ENCODE measurements around the gene ZNF835. TPM values are rescaled to one million over a fixed set of nuclear protein-coding genes. Genes with fewer than 3 reads are reported as not detected.
"Not testable (repeated sequence)": the region's sequence is repeated elsewhere in the genome, so short reads cannot be mapped to it uniquely, and the experiment has no call there.

The ZNF835 gene
- 6.3 TPM for total RNA-seq
- long read RNA-seq, partial matches to known transcripts, result 0 of 2 reads
- long read RNA-seq, other reads (novel, unspliced or antisense), result 1 of 2 reads

DNA sequence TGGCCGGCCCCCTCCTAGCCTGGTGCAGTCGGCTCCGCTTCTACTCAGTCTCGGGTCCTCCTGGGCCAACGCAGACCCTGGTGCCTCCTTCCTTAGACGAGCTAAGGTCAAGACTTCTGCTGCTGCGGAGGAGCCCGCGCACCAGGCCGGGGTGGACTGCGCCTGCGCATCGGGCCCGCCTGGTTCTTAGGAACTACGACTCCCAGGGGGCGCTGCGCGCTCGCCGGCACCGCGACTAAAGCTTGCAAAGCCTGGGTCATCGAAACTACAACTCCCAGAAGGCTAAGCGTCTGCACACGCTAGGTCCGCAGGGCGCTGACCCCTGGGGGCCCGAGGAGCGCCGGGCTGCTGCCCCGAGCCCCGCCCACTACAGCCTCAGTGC, at the start of gene ZNF835:
Gene ZNF835 (minus strand): TSS at position 145 of the 382 bp plus-strand sequence. CDS start 6,559 bp downstream, outside the sequence.
- ATAC-seq (peak; percentile 98), DNase-seq (peak; percentile 100)
- intact Hi-C loops (cut with micrococcal nuclease), result no loop called here

DNA sequence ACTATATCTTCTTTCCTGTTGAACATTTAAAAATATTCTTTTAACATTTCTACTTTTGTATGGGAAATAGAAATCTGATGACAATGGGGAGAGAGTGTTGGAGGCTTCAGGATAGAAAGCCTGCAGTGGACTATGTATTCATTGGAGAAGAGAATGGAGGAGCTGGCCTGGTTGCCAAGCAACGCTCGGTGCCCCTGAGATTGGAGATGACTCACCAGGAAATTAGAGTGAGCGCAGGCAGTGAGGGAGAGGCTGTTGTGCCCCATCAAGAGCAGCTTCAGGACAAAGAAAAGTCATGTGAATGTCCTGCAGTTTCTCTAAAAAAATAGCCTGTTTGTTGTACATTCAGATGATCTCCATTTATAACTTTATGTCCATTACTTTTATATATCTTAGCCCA, 48.7 kb upstream of the ZNF835 start:
- intact Hi-C loops (cut with micrococcal nuclease), result no loop called here
- ATAC-seq (no peak), DNase-seq (peak; percentile 40)

DNA sequence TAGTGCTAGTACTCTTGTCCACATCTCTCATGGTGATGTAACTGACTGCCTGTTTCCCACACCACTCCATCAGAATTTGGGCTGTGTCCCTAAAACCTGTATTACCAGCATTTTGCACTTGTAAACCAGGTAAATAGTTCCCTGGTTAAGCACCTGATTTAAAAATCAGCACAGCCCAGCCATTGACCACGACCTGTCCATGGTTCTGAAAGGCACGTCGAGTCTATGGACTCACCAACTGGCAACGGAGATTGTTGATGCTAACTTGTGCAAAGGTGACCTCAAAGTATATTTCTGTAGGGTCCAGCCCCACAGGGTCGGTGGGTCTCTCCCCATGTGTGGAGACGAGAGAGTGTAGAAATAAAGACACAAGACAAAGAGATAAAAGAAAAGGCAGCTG, 46.7 kb upstream of the ZNF835 start:
- intact Hi-C loops (cut with micrococcal nuclease), result no loop called here
- DNase-seq (no peak), ATAC-seq (no peak)

DNA sequence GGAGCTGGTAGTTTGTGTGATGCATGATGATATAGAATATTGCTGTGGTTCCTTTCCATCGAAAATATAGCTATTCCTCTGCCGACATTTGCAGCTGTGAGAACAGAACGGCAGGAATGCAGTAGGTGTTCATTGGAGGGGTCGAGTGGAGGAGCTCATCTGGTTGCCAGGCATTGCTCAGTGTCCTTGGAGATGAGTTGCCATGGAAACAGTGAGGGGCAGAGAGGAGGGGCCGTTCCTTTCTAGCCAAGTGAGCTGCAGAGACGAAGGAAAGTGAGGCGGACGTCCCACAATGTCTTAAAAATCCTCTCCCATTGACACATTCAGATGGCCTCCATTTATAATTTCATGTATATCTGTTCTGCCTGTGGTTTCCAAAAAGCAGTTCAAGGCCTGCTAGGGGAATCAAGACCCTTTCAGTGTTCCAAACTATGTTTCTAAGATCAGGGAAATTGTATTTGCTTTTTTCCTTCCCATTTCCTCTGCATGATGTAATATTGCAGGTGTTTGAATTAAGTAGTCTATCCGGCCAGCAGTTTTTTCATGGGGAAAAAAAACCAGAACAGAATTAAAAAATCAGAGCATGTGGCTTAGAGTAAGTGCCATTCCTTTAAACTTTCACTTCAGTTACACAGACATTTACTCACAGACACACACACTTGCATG, 41.2 kb upstream of the ZNF835 start:
- intact Hi-C loops (cut with micrococcal nuclease), result no loop called here
- DNase-seq, result no peak
- ATAC-seq, result no peak

DNA sequence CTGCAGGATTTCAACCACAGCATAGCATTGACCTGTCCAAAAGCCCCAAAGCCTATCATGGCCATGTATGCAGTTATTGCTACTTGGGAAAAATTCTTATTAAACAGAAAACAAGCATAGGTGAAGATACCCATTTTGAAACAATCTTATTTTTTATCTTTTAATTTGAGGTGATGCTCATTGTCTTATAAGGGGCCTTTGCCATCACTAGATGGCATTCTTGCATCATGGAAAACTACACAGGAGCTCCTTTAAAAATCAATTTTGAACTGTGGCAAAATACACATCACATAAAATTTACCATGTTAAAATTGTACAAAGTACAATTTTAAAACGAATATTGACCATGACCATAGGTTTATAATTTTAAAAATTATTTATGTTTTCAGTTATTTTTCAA, 38.9 kb upstream of the ZNF835 start:
- DNase-seq (no peak), ATAC-seq (no peak)
- intact Hi-C loops (cut with micrococcal nuclease), result no loop called here

DNA sequence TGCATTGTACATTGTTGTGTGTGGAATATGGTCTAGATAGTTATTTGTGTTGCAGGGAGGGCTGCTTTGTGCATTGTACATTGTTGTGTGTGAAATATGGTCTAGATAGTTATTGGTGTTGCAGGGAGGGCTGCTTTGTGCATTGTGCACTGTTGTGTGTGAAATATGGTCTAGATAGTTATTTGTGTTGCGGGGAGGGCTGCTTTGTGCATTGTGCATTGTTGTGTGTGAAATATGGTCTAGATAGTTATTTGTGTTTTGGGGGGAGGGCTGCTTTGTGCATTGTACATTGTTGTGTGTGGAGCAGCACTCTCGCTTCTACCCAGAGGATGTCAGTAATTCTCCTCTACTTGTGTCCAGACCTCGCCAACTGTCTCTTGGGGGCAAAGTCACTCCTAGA, 36.3 kb upstream of the ZNF835 start:
- no peak for DNase-seq
- no peak for ATAC-seq
- intact Hi-C loops (cut with micrococcal nuclease), result no loop called here

DNA sequence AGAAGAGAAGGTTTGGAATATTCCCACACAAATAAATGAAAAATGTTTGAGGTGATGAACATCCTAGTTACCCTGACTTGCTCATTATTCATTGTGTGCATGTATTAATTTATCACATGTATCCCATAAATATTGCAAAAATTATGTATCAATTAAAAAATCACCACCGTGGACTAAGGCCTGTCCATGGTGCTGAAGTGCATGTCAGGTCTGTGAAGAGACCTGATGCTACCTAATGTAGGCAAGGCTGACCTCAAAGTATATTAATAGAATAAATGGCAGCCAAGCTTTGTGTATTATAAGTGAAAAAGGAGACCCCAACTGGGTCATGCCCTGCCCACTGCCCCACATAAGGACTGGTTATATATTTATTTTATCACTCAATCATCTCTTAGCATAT, 34.4 kb upstream of the ZNF835 start:
- no peak for DNase-seq
- intact Hi-C loops (cut with micrococcal nuclease), result no loop called here
- ATAC-seq, result no peak

DNA sequence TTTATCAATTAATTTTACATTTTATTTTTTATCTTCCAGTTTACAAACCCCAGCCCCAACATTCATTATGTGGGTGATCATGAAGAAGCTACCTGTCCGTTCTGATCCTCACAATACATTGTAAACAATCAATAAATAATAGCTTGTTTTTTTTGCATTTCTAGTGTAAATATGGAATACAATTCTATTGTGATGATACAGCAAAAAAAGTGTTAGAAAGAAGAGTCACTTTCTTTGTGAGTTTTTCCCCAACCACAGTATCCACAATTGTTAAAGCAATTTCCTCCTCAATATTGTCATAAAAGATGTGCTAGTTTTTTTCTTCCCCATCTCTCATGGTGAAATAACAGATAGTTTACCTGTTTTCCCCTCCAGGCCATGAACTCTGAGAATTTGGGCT, 30.3 kb upstream of the ZNF835 start:
- intact Hi-C loops (cut with micrococcal nuclease), result no loop called here
- DNase-seq (no peak), ATAC-seq (no peak)

DNA sequence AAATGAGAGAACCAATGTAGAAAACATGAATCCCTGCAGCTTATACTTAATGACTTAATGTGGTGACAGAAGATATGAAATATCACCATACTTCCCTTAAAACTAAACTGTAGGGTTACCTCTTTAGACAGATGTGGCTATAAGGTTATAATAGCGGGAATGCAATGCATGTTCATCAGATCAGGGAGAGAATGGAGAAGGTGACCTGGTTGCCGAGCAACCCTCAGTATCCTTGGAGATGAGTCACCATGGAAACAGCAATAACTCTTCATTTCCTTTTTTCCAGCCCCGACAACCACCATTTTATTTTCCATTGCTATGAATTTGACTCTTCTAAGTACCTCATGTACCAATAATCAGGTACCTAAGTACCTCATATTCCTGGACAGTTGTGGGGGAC, 28.0 kb upstream of the ZNF835 start:
- no peak for DNase-seq
- intact Hi-C loops (cut with micrococcal nuclease), result no loop called here
- ATAC-seq, result no peak

DNA sequence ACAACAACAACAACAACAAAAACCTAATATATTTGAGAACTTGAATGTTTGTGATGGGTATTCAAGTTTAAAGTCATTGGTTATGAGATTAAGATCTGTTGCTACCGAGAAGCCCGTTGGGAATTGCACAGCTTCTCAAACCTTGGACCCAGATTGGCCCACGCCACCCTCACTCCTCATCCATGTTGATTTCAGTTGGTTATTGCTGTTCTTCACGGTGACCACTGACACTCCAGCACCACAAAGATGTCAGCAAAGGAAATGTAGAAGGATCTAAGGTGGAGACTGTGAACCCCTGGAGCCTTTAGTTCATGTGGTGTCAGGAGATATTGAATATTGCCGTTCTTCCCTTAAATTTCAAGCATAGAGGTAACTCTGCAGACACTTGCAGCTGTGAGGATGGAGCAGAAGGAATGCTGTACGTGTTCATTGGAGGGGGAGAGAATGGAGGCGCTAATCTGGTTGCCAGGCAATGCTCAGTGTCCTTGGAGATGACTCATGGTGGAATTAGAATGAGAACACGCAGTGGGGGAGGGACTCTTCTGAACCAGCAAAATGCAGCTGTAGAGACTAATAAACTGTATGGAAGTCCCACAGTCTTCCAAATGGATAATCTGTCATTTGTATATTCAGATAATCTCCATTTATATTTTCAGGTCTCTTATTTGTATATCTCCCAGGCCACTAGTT, 20.8 kb upstream of the ZNF835 start:
- peak; percentile 62 for ATAC-seq
- DNase-seq, result no peak
- intact Hi-C loops (cut with micrococcal nuclease), result no loop called here

DNA sequence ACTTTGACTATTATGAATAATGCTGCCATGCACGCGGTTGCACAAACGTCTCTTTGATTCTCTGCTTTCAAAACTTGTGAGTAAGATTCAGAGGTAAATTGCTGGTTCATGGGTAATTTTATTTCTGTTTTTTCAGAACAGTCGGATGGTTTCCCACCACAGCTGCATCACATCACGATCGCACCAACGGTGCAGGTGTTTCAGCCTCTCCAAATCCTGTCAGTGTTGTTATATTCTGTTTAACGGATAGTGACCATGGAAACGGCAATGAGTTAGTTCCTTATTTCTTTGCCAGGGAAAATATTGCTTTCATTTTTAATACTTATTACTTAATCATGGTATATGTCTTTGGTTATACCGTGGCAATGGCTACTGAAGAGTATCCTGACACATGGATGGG, 19.1 kb upstream of the ZNF835 start:
- intact Hi-C loops (cut with micrococcal nuclease), result no loop called here
- DNase-seq (no peak), ATAC-seq (no peak)

DNA sequence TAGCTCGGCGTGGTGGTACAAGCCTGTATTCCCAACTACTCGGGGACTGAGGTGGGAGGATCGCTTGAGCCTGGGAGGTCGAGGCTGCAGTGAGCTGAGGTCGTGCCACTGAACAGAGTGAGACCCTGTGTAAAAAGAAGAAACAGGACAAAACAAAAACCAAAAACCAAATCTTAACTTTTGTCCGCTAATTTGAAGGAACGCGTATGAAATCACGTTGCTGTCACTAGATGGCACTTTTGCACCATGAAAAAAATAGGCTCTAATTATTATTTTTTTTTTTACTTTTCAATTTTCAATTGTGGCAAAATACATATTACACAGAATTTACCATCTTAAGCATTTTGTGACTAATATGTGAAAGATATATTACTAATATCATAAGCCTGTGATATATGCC, 17.6 kb upstream of the ZNF835 start:
- intact Hi-C loops (cut with micrococcal nuclease), result no loop called here
- no peak for ATAC-seq
- no peak for DNase-seq

DNA sequence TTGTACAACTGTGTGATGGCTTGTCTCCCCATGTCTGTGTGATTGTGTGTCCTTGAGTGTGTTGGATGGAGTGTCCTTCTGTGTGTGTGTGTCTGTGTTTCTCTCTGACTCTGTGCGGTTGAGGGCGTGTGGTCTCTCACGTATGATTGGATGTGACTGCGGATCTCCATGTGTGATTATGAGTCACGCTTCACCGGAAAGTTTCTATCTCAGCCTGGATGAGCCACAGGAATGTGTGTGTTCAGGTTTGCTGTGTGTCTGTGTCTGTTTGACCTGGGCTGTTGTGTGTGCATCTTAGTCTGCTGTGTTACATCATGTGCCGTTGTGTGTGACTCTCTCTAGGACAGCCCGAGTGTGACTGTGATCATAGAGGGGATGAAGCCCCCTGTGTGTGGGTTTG, 15.5 kb upstream of the ZNF835 start:
- ATAC-seq (no peak), DNase-seq (no peak)
- intact Hi-C loops (cut with micrococcal nuclease), result no loop called here

DNA sequence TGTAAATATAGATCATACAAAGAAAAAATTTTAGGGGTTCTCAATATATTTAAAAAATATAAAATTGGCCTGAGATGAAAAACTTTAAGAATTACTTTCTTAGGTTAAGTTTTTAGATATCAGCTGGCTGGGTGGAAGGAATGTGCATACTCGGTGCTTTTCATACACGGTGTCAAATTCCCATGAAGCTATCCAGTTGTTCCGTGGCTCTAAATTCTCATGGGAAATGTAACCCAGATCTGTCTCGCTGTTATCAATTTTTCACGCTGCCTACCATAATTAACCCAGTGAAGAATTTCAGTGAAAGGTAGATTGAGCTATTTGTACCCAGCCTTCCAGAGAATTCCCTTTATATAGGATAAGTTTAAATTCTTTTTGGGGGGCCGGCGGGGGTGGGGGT, 11.6 kb upstream of the ZNF835 start:
- intact Hi-C loops (cut with micrococcal nuclease), result no loop called here
- DNase-seq (no peak), ATAC-seq (no peak)

DNA sequence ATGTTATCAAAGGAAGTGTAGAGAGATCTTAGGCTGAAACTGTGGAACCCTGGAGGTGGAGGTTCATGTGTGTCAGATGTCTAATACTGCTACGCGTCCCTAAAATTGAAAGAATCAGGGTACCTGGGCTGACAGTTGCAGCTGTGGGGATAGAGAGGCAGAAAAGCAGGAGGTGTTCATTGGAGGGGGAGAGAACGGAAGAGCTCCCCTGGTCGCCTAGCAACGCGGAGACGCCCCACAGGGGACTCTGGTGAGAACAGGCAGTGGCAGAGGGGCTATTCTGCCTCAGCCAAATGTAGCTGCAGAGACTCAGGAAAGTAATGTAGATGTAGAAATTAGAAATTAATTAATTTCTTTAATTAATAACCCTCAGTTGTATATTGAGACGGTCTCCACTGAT, 10.1 kb upstream of the ZNF835 start:
- ATAC-seq (no peak), DNase-seq (no peak)
- intact Hi-C loops (cut with micrococcal nuclease), result no loop called here

DNA sequence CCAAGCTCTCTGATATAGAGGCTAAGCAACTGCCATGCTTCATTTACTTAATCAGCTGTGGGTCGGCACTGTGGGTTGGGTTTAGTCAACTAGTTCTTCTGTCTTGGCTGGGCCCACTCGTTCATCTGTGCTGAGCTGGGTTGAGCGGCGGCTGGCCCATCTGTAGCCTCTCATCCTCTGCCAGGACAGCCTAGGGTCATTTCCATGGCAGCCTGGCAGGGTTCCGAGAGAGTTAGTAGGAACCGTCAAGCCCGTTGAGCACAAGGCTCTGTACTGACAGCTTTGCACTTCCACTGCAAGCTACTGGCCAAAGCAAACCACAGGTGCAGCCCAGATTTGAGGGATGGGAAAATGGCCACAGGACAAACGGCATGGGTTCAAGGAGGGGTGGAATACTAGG, 6.6 kb upstream of the ZNF835 start:
- ATAC-seq (no peak), DNase-seq (no peak)
- intact Hi-C loops (cut with micrococcal nuclease), result no loop called here

DNA sequence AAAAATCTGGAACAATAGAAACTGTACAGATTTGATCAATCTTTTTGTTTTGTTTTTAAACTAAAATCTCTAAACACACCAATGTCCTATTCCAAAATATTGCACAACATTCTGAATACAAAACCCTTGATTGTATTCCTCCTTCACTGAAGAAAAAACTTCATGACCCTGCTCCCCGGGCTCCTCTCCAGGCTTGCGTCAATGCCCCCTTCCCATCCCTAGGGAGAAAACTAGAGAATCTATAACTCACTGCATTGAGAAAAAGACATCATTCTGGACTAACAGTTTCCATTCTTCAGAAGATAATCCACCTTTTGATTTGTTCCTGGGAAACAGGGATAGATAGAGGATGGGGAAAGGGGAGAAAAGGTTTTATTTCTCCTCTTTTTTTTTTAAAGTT, 1.1 kb upstream of the ZNF835 start:
- DNase-seq (peak; percentile 70), ATAC-seq (peak; percentile 23)
- intact Hi-C loops (cut with micrococcal nuclease), result not testable (repeated sequence)

DNA sequence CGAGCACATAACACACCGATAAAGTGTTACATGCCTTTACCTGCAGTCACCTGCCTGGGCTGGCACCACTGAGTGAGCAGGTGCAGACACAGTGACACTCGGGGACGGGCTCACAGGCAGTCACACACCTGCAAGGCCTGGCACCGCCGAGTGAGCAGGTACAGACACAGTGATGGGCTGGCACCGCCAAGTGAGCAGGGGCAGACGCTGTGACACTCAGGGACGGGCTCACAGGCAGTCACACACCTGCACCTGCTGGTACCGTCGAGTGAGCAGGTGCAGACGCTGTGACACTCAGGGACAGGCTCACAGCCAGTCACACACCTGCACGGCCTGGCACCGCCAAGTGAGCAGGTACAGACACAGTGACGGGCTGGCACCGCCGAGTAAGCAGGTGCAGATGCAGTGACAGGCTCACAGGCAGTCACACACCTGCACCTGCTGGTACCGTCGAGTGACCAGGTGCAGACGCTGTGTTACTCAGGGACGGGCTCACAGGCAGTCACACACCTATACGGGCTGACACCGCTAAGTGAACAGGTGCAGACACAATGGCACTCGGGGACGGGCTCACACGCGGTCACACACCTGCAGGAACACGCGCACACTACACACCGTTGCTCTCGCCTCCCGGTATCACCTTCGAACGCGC, 470 bp downstream of the ZNF835 start:
- ATAC-seq (peak; percentile 31), DNase-seq (peak; percentile 48)
- intact Hi-C loops (cut with micrococcal nuclease), result no loop called here

DNA sequence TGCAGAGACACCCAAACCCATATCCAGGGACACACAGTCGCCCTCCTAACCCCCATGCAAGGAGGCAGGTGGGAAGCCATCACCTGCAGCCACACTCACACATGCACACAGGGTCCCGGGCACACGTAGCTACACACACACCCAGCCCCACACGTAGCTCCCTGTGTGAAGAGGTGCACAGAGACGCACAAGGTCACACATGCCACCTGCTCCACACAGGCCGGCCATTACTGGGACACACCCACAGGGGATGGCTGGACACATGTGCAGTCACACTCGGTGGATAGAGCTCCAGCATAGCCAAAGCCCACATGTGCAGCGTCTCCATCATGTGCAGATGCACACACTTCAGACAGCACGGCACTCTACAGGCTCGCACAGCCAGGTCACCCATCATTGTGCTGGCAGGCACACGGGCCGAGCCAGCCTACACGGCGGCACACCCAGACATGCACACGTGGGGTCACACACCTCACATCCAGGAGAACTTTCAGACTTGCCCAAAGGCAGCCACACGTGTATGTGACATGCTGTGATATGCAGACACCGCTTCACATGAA, 1.1 kb downstream of the ZNF835 start:
- intact Hi-C loops (cut with micrococcal nuclease), result no loop called here
- DNase-seq, result no peak
- ATAC-seq, result no peak

DNA sequence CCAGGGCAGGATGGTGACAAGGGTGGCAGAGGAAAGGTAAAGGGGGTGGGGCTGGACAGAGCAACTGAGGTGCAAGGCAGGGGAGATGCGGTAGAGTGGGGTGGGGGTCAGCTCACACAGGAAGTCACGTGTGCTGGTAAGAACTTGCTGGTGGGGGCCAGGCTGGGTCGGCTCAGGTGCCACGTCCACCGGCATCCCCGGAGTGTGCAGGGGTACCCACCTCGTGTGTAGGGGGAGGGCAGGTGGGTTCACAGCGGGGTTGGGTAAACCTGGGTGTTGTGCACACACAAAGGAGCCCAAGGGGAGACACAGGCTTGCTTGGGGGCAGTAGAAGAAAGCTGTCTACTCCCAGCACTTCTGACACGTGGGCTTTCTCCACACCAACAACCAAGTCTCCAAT, 2.9 kb downstream of the ZNF835 start:
- intact Hi-C loops (cut with micrococcal nuclease), result no loop called here
- no peak for DNase-seq
- no peak for ATAC-seq
